CD8-positive, alpha-beta memory T cell (primary cell): ENCODE results near the gene RNPS1. TPM values are rescaled to one million over a fixed set of nuclear protein-coding genes. Genes with fewer than 3 reads are reported as not detected.

Experiments
- CTCF ChIA-PET: fragments of 350-600 bp; sonication (Branson Sonifier 250); formaldehyde crosslinking; loops from one replicate; lab custom pipeline; 2021; ENCODE audit warnings: antibody characterized with exemption; lab: Charles Lee
- POLR2A ChIA-PET: fragments of 350-600 bp; sonication (Branson Sonifier 250); formaldehyde crosslinking; loops from one replicate; lab custom pipeline; 2021; ENCODE audit warnings: antibody characterized with exemption; lab: Charles Lee
- DNase-seq, 5 donors: peaks; one replicate each; pipeline versions ENCODE4 v3.0.0 to v3.0.0-alpha.2; 2020 to 2022; ENCODE audit warnings: mixed read lengths in 1 of 5
- H3K27ac ChIP-seq: one replicate; pipeline ENCODE4 v1.7.0; 2013; ENCODE audit warnings: low read depth, mild to moderate bottlenecking, low read length, moderate library complexity
- H3K27me3 ChIP-seq: 2 replicates; pipeline ENCODE4 v1.7.0; 2013; ENCODE audit warnings: low read length, mild to moderate bottlenecking; ENCODE audit not compliant: insufficient read depth, poor library complexity, severe bottlenecking
- H3K36me3 ChIP-seq: 2 replicates; pipeline ENCODE4 v1.7.0; 2013; ENCODE audit warnings: mild to moderate bottlenecking, low read length, moderate library complexity; ENCODE audit not compliant: insufficient read depth
- H3K4me1 ChIP-seq: 2 replicates; pipeline ENCODE4 v1.7.0; 2013; ENCODE audit warnings: mild to moderate bottlenecking, low read length, moderate library complexity; ENCODE audit not compliant: insufficient read depth
- H3K4me3 ChIP-seq: 2 replicates; pipeline ENCODE4 v1.7.0; 2013; ENCODE audit warnings: mild to moderate bottlenecking, low read length
- H3K9me3 ChIP-seq: 2 replicates; pipeline ENCODE4 v1.7.0; 2013; ENCODE audit warnings: mild to moderate bottlenecking, low read length
- H3K27ac Mint-ChIP-seq, 8 donors: one replicate each; pipeline ENCODE4 v1.8.0; 2020 to 2021; ENCODE audit warnings: mixed read lengths in 8 of 8, mild to moderate bottlenecking in 6 of 8, inconsistent platforms in 3 of 8, moderate library complexity in 3 of 8
- H3K27me3 Mint-ChIP-seq, 2 donors: one replicate each; pipeline ENCODE4 v1.8.0; 2020 to 2021; ENCODE audit warnings: mixed read lengths in 2 of 2, mild to moderate bottlenecking in 1 of 2, moderate library complexity in 1 of 2
- H3K36me3 Mint-ChIP-seq, 3 donors: one replicate each; pipeline ENCODE4 v1.8.0; 2020 to 2021; ENCODE audit warnings: mixed read lengths in 3 of 3, inconsistent platforms in 1 of 3, mild to moderate bottlenecking in 1 of 3
- H3K4me1 Mint-ChIP-seq, 3 donors: one replicate each; pipeline ENCODE4 v1.8.0; 2020 to 2021; ENCODE audit warnings: mixed read lengths in 3 of 3, inconsistent platforms in 1 of 3, mild to moderate bottlenecking in 1 of 3
- H3K4me3 Mint-ChIP-seq, 7 donors: one replicate each; pipeline ENCODE4 v1.8.0; 2020 to 2021; ENCODE audit warnings: mixed read lengths in 7 of 7, mild to moderate bottlenecking in 6 of 7, moderate library complexity in 4 of 7, inconsistent platforms in 2 of 7
- H3K9me3 Mint-ChIP-seq, 5 donors: one replicate each; pipeline ENCODE4 v1.8.0; 2020 to 2022; ENCODE audit warnings: mixed read lengths in 5 of 5, mild to moderate bottlenecking in 3 of 5, moderate library complexity in 2 of 5, inconsistent platforms in 1 of 5
- polyA plus RNA-seq: library from polyadenylated mRNA; unstranded; fragments of 300-500 nt; fragmentation: Illumina TruSeq; gene quantifications from one replicate; pipeline ENCODE4 v1.2.3, GENCODE V29; 2021
- total RNA-seq, 2 experiments: library from RNA; stranded (reverse); gene quantifications; one replicate each; pipeline ENCODE4 v1.2.3, GENCODE V29; 2021

RNPS1 gene
- total and polyA plus RNA-seq, 3 experiments from 2014 or later: 312 to 382 (median 367) TPM

DNA sequence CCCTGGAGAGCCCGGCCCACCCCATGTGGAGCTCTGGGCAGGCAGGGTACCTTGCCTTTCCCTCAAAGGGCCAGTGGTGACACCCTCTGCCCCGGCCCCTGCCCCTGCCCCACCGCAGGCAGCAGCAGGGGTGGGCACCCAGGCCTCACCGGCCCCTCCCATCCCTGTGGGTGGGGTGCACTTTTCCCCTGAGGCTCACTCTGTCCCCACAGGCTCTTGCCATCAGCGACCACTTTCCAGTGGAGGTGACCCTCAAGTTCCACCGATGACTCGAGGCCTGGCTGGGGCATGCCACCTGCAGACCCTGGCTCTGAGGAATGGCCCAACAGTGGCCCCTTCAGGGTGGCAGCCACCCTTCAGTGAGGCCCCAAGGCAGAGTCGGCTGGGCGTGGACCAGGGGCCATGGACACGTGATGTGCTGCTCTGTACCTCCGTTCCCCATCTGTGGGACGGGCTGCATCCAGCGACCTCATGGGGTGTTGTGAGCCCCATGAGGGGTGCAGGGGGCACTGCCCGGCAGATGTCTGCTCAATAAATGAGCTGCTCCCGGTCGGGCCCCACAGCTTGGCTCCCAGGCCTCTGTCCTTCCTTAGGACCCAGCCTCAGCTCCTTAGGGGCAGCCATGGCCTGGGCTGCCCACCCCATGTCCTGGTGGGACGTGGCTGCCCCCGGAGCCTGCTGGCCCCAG lies 29.6 kb downstream of the RNPS1 start:
- H3K27ac Mint-ChIP-seq: no peak overlapping the region
- no peaks in the 10 kb centered on the region for H3K27me3 ChIP-seq
- H3K27ac ChIP-seq: no peak overlapping the region
- POLR2A ChIA-PET: no interaction called here
- no peak overlapping the region for H3K4me3 Mint-ChIP-seq
- CTCF ChIA-PET: interaction anchor here (1.4 to 2.0 kb wide), 2 partner anchors 13 to 43 kb away, joined by 4 to 6 read pairs; partner anchors contain the start of gene ECI1
- no peaks in the 10 kb centered on the region for H3K4me1 ChIP-seq
- H3K4me1 Mint-ChIP-seq: peaks cover 0 to 3% (median 0%) of the 10 kb centered on the region in 3 donors
- no peaks in the 10 kb centered on the region for H3K9me3 Mint-ChIP-seq
- no peak overlapping the region for H3K4me3 ChIP-seq
- H3K36me3 Mint-ChIP-seq: peaks cover 0 to 34% (median 3%) of the 10 kb centered on the region in 3 donors
- no peak for DNase-seq
- H3K36me3 ChIP-seq: peaks cover 5% of the 10 kb centered on the region
- no peaks in the 10 kb centered on the region for H3K9me3 ChIP-seq
- no peaks in the 10 kb centered on the region for H3K27me3 Mint-ChIP-seq

DNA sequence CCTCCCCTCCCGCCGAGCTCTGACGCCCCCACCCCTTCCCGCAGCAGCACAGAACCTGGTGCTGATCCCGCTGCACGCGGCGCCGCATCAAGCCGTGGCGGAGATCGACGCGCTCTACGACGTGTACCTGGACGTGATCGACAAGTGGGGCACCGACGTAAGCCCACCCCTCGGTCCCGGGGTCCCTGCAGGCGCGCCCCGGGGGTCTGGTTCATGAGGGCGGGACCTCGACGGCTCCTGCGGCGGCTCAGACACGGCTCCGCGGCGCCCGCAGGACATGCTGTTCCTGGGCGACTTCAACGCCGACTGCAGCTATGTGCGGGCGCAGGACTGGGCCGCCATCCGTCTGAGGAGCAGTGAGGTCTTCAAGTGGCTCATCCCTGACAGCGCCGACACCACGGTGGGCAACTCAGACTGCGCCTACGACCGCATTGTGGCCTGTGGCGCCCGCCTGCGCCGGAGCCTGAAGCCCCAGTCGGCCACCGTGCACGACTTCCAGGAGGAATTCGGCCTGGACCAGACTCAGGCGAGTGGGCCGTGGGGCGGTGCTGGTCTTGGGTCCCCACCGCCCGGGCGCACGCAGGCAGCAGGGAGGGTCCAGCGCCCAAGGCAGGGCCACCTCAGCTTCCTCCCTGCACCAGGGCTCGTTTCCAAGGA lies 30.3 kb downstream of the RNPS1 start:
- Mint-ChIP-seq H3K4me3 (no peak overlapping the region), H3K27ac (no peak overlapping the region), H3K4me1 (peaks cover 0 to 3% (median 0%) of the 10 kb centered on the region in 3 donors), H3K27me3 (no peaks in the 10 kb centered on the region), H3K9me3 (no peaks in the 10 kb centered on the region), H3K36me3 (peaks cover 0 to 31% (median 3%) of the 10 kb centered on the region in 3 donors)
- Histone ChIP-seq H3K36me3 (peaks cover 1% of the 10 kb centered on the region), H3K4me1 (no peaks in the 10 kb centered on the region), H3K4me3 (no peak overlapping the region), H3K27me3 (no peaks in the 10 kb centered on the region), H3K9me3 (no peaks in the 10 kb centered on the region), H3K27ac (no peak overlapping the region)
- DNase-seq: no peak
- CTCF ChIA-PET: no interaction called here
- POLR2A ChIA-PET: no interaction called here

- no peak for DNase-seq
- Mint-ChIP-seq H3K4me3 (no peak overlapping the region), H3K27me3 (no peaks in the 10 kb centered on the region), H3K4me1 (peaks cover 0 to 3% (median 0%) of the 10 kb centered on the region in 3 donors), H3K9me3 (no peaks in the 10 kb centered on the region), H3K27ac (no peak overlapping the region), H3K36me3 (peaks cover 0 to 28% (median 0%) of the 10 kb centered on the region in 3 donors)
- CTCF ChIA-PET: no interaction called here
- Histone ChIP-seq H3K9me3 (no peaks in the 10 kb centered on the region), H3K36me3 (no peaks in the 10 kb centered on the region), H3K4me3 (no peak overlapping the region), H3K27ac (no peak overlapping the region), H3K27me3 (no peaks in the 10 kb centered on the region), H3K4me1 (no peaks in the 10 kb centered on the region)
- POLR2A ChIA-PET: no interaction called here
These were observed 30.8 kb downstream of the RNPS1 start for GRCh38 chr16:2237102-2237482.

DNA sequence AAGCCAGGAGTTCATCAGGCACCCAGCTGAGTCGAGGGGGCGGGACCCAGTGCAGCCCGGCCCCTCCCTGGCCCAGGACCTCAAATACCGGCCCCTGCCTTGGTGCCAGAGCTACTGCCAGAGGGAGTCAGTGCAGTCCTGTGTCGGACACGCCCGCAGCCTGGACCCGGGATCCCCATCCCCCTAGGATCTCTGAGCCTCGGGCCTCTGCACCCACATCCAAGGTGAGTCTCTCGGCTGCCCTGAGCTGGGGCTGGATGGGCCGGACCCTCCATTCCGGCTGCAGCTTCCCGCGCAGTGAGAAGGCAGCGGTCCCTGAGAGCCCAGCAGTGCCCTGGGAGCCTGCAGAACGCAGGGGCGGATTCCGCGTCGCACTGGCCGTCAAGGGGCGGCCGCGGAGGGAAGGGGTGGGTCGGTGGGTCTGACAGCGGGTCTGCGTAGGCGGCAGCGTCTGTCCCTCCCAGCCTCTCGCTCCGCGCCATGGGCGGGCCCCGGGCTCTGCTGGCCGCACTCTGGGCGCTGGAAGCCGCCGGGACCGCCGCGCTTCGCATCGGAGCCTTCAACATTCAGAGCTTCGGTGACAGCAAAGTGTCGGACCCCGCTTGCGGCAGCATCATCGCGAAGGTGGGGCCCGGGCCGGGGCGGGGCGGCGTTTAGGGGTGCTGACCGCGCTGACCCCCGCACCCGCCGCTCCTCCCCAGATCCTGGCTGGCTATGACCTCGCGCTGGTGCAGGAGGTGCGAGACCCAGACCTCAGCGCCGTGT lies 31.4 kb downstream of the RNPS1 start, which contains the start of gene DNASE1L2:
TSS of gene DNASE1L2 (plus strand) at position 108 of the 765 bp plus-strand sequence. CDS start at position 481, 373 bp downstream.
- H3K27ac Mint-ChIP-seq: no peak within 1 kb of the TSS
- Histone ChIP-seq H3K9me3 (no peaks in the 10 kb centered on the region), H3K4me1 (no peaks in the 10 kb centered on the region), H3K27ac (no peak within 1 kb of the TSS), H3K36me3 (no peaks in the 10 kb centered on the region), H3K4me3 (no peak within 1 kb of the TSS), H3K27me3 (no peaks in the 10 kb centered on the region)
- H3K4me1 Mint-ChIP-seq: peaks cover 0 to 3% (median 0%) of the 10 kb centered on the region in 3 donors
- DNase-seq: peak in 1 of 5 donors; percentile 44
- no peaks in the 10 kb centered on the region for H3K9me3 Mint-ChIP-seq
- H3K4me3 Mint-ChIP-seq: no peak within 1 kb of the TSS
- POLR2A ChIA-PET: interaction anchor here (0.8 kb wide), 1 partner anchor 22 kb away, joined by 3 read pairs; the partner anchor contains the start of gene PGP
- peaks cover 0 to 32% (median 0%) of the 10 kb centered on the region in 3 donors for H3K36me3 Mint-ChIP-seq
- H3K27me3 Mint-ChIP-seq: no peaks in the 10 kb centered on the region
- CTCF ChIA-PET: interaction anchor here (0.8 kb wide), 1 partner anchor 21 kb away, joined by 3 read pairs; no protein-coding TSS in a partner anchor

- ChIA-PET POLR2A (interaction anchor here (0.8 kb wide), 1 partner anchor 21 kb away, joined by 3 read pairs; the partner anchor contains the start of gene PGP), CTCF (interaction anchor here (0.8 kb wide), 1 partner anchor 22 kb away, joined by 3 read pairs; no protein-coding TSS in a partner anchor)
- Mint-ChIP-seq H3K4me1 (peaks cover 0 to 3% (median 0%) of the 10 kb centered on the region in 3 donors), H3K4me3 (no peak overlapping the region), H3K27ac (no peak overlapping the region), H3K36me3 (peaks cover 0 to 39% (median 0%) of the 10 kb centered on the region in 3 donors), H3K9me3 (no peaks in the 10 kb centered on the region), H3K27me3 (no peaks in the 10 kb centered on the region)
- no peaks in the 10 kb centered on the region for H3K27me3 ChIP-seq
- no peak overlapping the region for H3K4me3 ChIP-seq
- no peaks in the 10 kb centered on the region for H3K9me3 ChIP-seq
- no peaks in the 10 kb centered on the region for H3K36me3 ChIP-seq
- no peaks in the 10 kb centered on the region for H3K4me1 ChIP-seq
- no peak for DNase-seq
- no peak overlapping the region for H3K27ac ChIP-seq
These were observed 32.1 kb downstream of the RNPS1 start for GRCh38 chr16:2235695-2236336.

DNA sequence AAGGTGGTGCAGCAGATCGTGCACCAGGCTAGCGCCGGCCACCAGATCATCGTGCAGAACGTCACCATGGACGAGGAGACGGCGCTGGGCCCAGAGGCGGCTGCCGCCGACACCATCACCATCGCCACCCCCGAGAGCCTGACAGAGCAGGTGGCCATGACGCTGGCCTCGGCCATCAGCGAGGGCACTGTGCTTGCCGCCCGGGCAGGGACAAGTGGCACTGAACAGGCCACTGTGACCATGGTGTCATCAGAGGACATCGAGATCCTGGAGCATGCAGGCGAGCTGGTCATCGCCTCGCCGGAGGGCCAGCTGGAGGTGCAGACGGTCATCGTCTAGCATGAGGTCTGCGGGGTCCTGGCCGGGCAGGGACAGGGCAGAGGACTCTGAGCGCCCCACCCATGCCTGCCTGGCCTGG lies 32.7 kb downstream of the RNPS1 start:
- peak in 1 of 5 donors; percentile 48 for DNase-seq
- no peaks in the 10 kb centered on the region for H3K27me3 Mint-ChIP-seq
- peaks cover 0 to 42% (median 0%) of the 10 kb centered on the region in 3 donors for H3K36me3 Mint-ChIP-seq
- ChIA-PET POLR2A (no interaction called here), CTCF (no interaction called here)
- H3K4me1 ChIP-seq: no peaks in the 10 kb centered on the region
- H3K27me3 ChIP-seq: no peaks in the 10 kb centered on the region
- no peak overlapping the region for H3K4me3 ChIP-seq
- H3K27ac Mint-ChIP-seq: no peak overlapping the region
- peaks cover 0 to 3% (median 0%) of the 10 kb centered on the region in 3 donors for H3K4me1 Mint-ChIP-seq
- no peaks in the 10 kb centered on the region for H3K36me3 ChIP-seq
- H3K4me3 Mint-ChIP-seq: no peak overlapping the region
- no peaks in the 10 kb centered on the region for H3K9me3 Mint-ChIP-seq
- H3K9me3 ChIP-seq: no peaks in the 10 kb centered on the region
- H3K27ac ChIP-seq: no peak overlapping the region

- DNase-seq: no peak
- POLR2A ChIA-PET: no interaction called here
- peaks cover 0 to 47% (median 0%) of the 10 kb centered on the region in 3 donors for H3K36me3 Mint-ChIP-seq
- H3K4me3 Mint-ChIP-seq: no peak overlapping the region
- no peak overlapping the region for H3K27ac Mint-ChIP-seq
- no peak overlapping the region for H3K4me3 ChIP-seq
- CTCF ChIA-PET: no interaction called here
- no peaks in the 10 kb centered on the region for H3K4me1 ChIP-seq
- peaks cover 2% of the 10 kb centered on the region for H3K36me3 ChIP-seq
- H3K27me3 Mint-ChIP-seq: no peaks in the 10 kb centered on the region
- H3K9me3 Mint-ChIP-seq: no peaks in the 10 kb centered on the region
- peaks cover 0 to 3% (median 0%) of the 10 kb centered on the region in 3 donors for H3K4me1 Mint-ChIP-seq
- no peaks in the 10 kb centered on the region for H3K27me3 ChIP-seq
- H3K27ac ChIP-seq: no peak overlapping the region
- no peaks in the 10 kb centered on the region for H3K9me3 ChIP-seq
These were observed 33.1 kb downstream of the RNPS1 start for GRCh38 chr16:2234813-2235170.
